AG10803 (cell line): Measurements from ENCODE around the gene ABLIM3.

Experiments used
- DNase-seq: peaks from one replicate; pipeline ENCODE4 v3.0.0; 2010; ENCODE audit warnings: low read depth
- H3K4me3 ChIP-seq: 2 replicates; pipeline ENCODE4 v1.5.1; 2011; ENCODE audit warnings: mild to moderate bottlenecking, low read length, control low read depth
- CTCF ChIP-seq: conservative IDR thresholded peaks from 2 replicates; pipeline ENCODE4 v1.5.1; 2011; ENCODE audit warnings: mild to moderate bottlenecking, low read length, control low read depth, inconsistent platforms

The ABLIM3 gene

GRCh38 chr5:149141224-149141956 is at the start of gene ABLIM3:
Gene ABLIM3 (plus strand): TSS chr5:149141493. CDS start chr5:149142096, 603 bp downstream.
- peak; percentile 63 for DNase-seq
- peak within 1 kb of the TSS; percentile 81 for H3K4me3 ChIP-seq
- TF ChIP-seq CTCF, result peak; percentile 55

GRCh38 chr5:149093625-149094024 is 47.7 kb upstream of the ABLIM3 start:
- DNase-seq, result no peak
- H3K4me3 ChIP-seq, result no peak overlapping the region
- TF ChIP-seq CTCF, result no peak

GRCh38 chr5:149094996-149095395 is 46.3 kb upstream of the ABLIM3 start:
- TF ChIP-seq CTCF, result no peak
- H3K4me3 ChIP-seq, result no peak overlapping the region
- DNase-seq, result no peak

- no peak for DNase-seq
- TF ChIP-seq CTCF, result no peak
- no peak overlapping the region for H3K4me3 ChIP-seq
These were observed 41.4 kb upstream of the ABLIM3 start for GRCh38 chr5:149099920-149100319.

- TF ChIP-seq CTCF, result no peak
- H3K4me3 ChIP-seq, result no peak overlapping the region
- no peak for DNase-seq
These were observed 41.0 kb upstream of the ABLIM3 start for GRCh38 chr5:149100331-149100730.

GRCh38 chr5:149108651-149109280 is 32.5 kb upstream of the ABLIM3 start:
- no peak overlapping the region for H3K4me3 ChIP-seq
- peak; percentile 66 for DNase-seq
- TF ChIP-seq CTCF, result no peak

GRCh38 chr5:149110406-149110805 is 30.9 kb upstream of the ABLIM3 start:
- no peak for DNase-seq
- no peak overlapping the region for H3K4me3 ChIP-seq
- no peak for TF ChIP-seq CTCF
